ENCODE results near the gene CNKSR2. TPM values are rescaled to one million over a fixed set of nuclear protein-coding genes. Genes with fewer than 3 reads are reported as not detected.

Gene CNKSR2
- total and polyA plus RNA-seq, 4 donors = 0.55 to 3.3 (median 2.0) TPM

GRCh38 chrX:21639775-21640174, 265.6 kb downstream of the CNKSR2 start:
- no peaks in the 10 kb centered on the region for H3K9me3 ChIP-seq (ENCODE audit: control insufficient read depth in 4 of 4, low read length in 3 of 4)
- DNase-seq (ENCODE audit: low spot score) = no peak
- no peak overlapping the region for H3K4me3 ChIP-seq (ENCODE audit: low read depth in 1 of 3, low read length in 3 of 3)
- 96% methylated on average over 3 of the region's 3 CpGs for WGBS
- no peaks in the 10 kb centered on the region for H3K4me1 ChIP-seq (ENCODE audit: control insufficient read depth in 4 of 4, insufficient read depth in 4 of 4, low read length in 3 of 4)
- no peak for TF ChIP-seq EGR1 (IDR thresholded peaks at IDR 0.05; ENCODE audit: low read depth in 2 of 2)
- no peak for TF ChIP-seq FOXA2 (IDR thresholded peaks at IDR 0.05)
- TF ChIP-seq RAD21 (IDR thresholded peaks at IDR 0.05) = no peak
- no peak for TF ChIP-seq REST (IDR thresholded peaks at IDR 0.05)
- TF ChIP-seq SP1 (IDR thresholded peaks at IDR 0.05) = no peak
- no peak for TF ChIP-seq HNF4A (conservative IDR thresholded peaks at IDR 0.05)
- TF ChIP-seq TAF1 (conservative IDR thresholded peaks at IDR 0.05) = no peak
- no peaks in the 10 kb centered on the region for H3K36me3 ChIP-seq (ENCODE audit: control insufficient read depth in 4 of 4, insufficient read depth in 3 of 4, low read depth in 1 of 4, low read length in 3 of 4)
- no peak overlapping the region for H3K9ac ChIP-seq (ENCODE audit: low read depth in 1 of 2, low read length in 2 of 2)
- H3K27ac ChIP-seq (ENCODE audit: low read depth in 1 of 2, low read length in 2 of 2) = no peak overlapping the region
- H3K27me3 ChIP-seq (ENCODE audit: control insufficient read depth in 4 of 4, insufficient read depth in 4 of 4, low read length in 3 of 4) = no peaks in the 10 kb centered on the region

GRCh38 chrX:21645431-21645830, 271.2 kb downstream of the CNKSR2 start:
- H3K9ac ChIP-seq (ENCODE audit: low read depth in 1 of 2, low read length in 2 of 2) = no peak overlapping the region
- no peak for DNase-seq (ENCODE audit: low spot score)
- TF ChIP-seq JUND (IDR thresholded peaks at IDR 0.05) = no peak
- no peaks in the 10 kb centered on the region for H3K4me1 ChIP-seq (ENCODE audit: control insufficient read depth in 4 of 4, insufficient read depth in 4 of 4, low read length in 3 of 4)
- H3K27ac ChIP-seq (ENCODE audit: low read depth in 1 of 2, low read length in 2 of 2) = no peak overlapping the region
- no peaks in the 10 kb centered on the region for H3K36me3 ChIP-seq (ENCODE audit: control insufficient read depth in 4 of 4, insufficient read depth in 3 of 4, low read depth in 1 of 4, low read length in 3 of 4)
- H3K9me3 ChIP-seq (ENCODE audit: control insufficient read depth in 4 of 4, low read length in 3 of 4) = no peaks in the 10 kb centered on the region
- H3K27me3 ChIP-seq (ENCODE audit: control insufficient read depth in 4 of 4, insufficient read depth in 4 of 4, low read length in 3 of 4) = no peaks in the 10 kb centered on the region
- no peak overlapping the region for H3K4me3 ChIP-seq (ENCODE audit: low read depth in 1 of 3, low read length in 3 of 3)

- H3K27ac ChIP-seq (ENCODE audit: low read depth in 1 of 2, low read length in 2 of 2) = no peak overlapping the region
- no peaks in the 10 kb centered on the region for H3K27me3 ChIP-seq (ENCODE audit: control insufficient read depth in 4 of 4, insufficient read depth in 4 of 4, low read length in 3 of 4)
- DNase-seq (ENCODE audit: low spot score) = no peak
- no peaks in the 10 kb centered on the region for H3K36me3 ChIP-seq (ENCODE audit: control insufficient read depth in 4 of 4, insufficient read depth in 3 of 4, low read depth in 1 of 4, low read length in 3 of 4)
- 89% methylated on average over 3 of the region's 3 CpGs for WGBS
- H3K4me1 ChIP-seq (ENCODE audit: control insufficient read depth in 4 of 4, insufficient read depth in 4 of 4, low read length in 3 of 4) = no peaks in the 10 kb centered on the region
- no peak for TF ChIP-seq RXRA (IDR thresholded peaks at IDR 0.05)
- no peak for TF ChIP-seq CTCF (IDR thresholded peaks at IDR 0.05; ENCODE audit: low read depth, low read length, missing input control)
- TF ChIP-seq MAX (IDR thresholded peaks at IDR 0.05) = no peak
- no peak for TF ChIP-seq EGR1 (IDR thresholded peaks at IDR 0.05; ENCODE audit: low read depth in 2 of 2)
- TF ChIP-seq HNF4G (IDR thresholded peaks at IDR 0.05) = no peak
- TF ChIP-seq NR2F2 (IDR thresholded peaks at IDR 0.05) = no peak
- no peak for TF ChIP-seq FOXA2 (IDR thresholded peaks at IDR 0.05)
- no peak overlapping the region for H3K4me3 ChIP-seq (ENCODE audit: low read depth in 1 of 3, low read length in 3 of 3)
- H3K9me3 ChIP-seq (ENCODE audit: control insufficient read depth in 4 of 4, low read length in 3 of 4) = no peaks in the 10 kb centered on the region
- H3K9ac ChIP-seq (ENCODE audit: low read depth in 1 of 2, low read length in 2 of 2) = no peak overlapping the region
These were observed 271.7 kb downstream of the CNKSR2 start for GRCh38 chrX:21645886-21646285.
